ENCODE results near the gene RPS19. TPM values are rescaled to one million over a fixed set of nuclear protein-coding genes. Genes with fewer than 3 reads are reported as not detected.

The RPS19 gene
- polyA plus RNA-seq, 2 of the 4 experiments (the other 2 are of a cell fraction): 3,564 to 7,778 TPM

- TF ChIP-seq GATA3 (IDR thresholded peaks at IDR 0.05; ENCODE audit: borderline replicate concordance): peak; percentile 96
- TF ChIP-seq, protein P1, sequence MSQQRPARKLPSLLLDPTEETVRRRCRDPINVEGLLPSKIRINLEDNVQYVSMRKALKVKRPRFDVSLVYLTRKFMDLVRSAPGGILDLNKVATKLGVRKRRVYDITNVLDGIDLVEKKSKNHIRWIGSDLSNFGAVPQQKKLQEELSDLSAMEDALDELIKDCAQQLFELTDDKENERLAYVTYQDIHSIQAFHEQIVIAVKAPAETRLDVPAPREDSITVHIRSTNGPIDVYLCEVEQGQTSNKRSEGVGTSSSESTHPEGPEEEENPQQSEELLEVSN (IDR thresholded peaks at IDR 0.05; ENCODE audit: borderline replicate concordance, low read depth): peak; percentile 43; the same call in 1 of the 2 replicates
- peak; percentile 93; the same call in 1 of the 2 replicates for TF ChIP-seq MAZ (IDR thresholded peaks at IDR 0.05; ENCODE audit: borderline replicate concordance, low read depth, low read length)
- no peak for TF ChIP-seq FOSB (CRISPR knock-in tag; IDR thresholded peaks at IDR 0.05)
- no peak for TF ChIP-seq USF2 (IDR thresholded peaks at IDR 0.05)
- TF ChIP-seq HMGXB4 (CRISPR knock-in tag; IDR thresholded peaks at IDR 0.05; ENCODE audit: borderline replicate concordance): no peak
- TF ChIP-seq HOXA7 (CRISPR knock-in tag; IDR thresholded peaks at IDR 0.05): no peak
- TF ChIP-seq POLR2A (IDR thresholded peaks at IDR 0.05; ENCODE audit: low read length): peak; percentile 95
- TF ChIP-seq REST (IDR thresholded peaks at IDR 0.05): peak; percentile 99
- no peak for TF ChIP-seq NR3C1 (IDR thresholded peaks at IDR 0.05)
- TF ChIP-seq NFE2L2 (conservative IDR thresholded peaks at IDR 0.05; ENCODE audit: low read length): 0 out of 2 replicates have a peak, but pooled peaks have one; percentile 2
- no peak for TF ChIP-seq FOXS1 (CRISPR knock-in tag; IDR thresholded peaks at IDR 0.05)
- no peak; the same call in 1 of the 2 replicates for TF ChIP-seq EHF (CRISPR knock-in tag; IDR thresholded peaks at IDR 0.05)
- no peak for TF ChIP-seq FOSL2 (IDR thresholded peaks at IDR 0.05)
- TF ChIP-seq FOSL2 (CRISPR knock-in tag; IDR thresholded peaks at IDR 0.05): no peak
- no peak for TF ChIP-seq SMC3 (IDR thresholded peaks at IDR 0.05)
- TF ChIP-seq PHF8 (IDR thresholded peaks at IDR 0.05; ENCODE audit: borderline replicate concordance, low read depth): peak; percentile 93
These were observed at the start of gene RPS19 (continued) for GRCh38 chr19:41859618-41860418.

GRCh38 chr19:41810301-41810700, 49.8 kb upstream of the RPS19 start:
- Histone ChIP-seq H3K9me3 (no peaks in the 10 kb centered on the region), H3K27ac (no peak overlapping the region), H3K4me2 (no peak overlapping the region), H3K4me3 (no peak overlapping the region), H3K4me1 (no peaks in the 10 kb centered on the region)
- TF ChIP-seq CHD4 (IDR thresholded peaks at IDR 0.05; ENCODE audit: borderline replicate concordance) (no peak), FOSB (CRISPR knock-in tag; IDR thresholded peaks at IDR 0.05) (no peak), HOXB13 (CRISPR knock-in tag; IDR thresholded peaks at IDR 0.05; ENCODE audit: low read depth) (no peak), EHMT2 (IDR thresholded peaks at IDR 0.05; ENCODE audit: low read depth) (no peak)
- 6% methylated on average over 4 of the region's 4 CpGs for WGBS (ENCODE audit: missing lambda C conversion rate)
- ChIA-PET CTCF (interaction anchor here (0.9 to 18.4 kb wide), 11 partner anchors 11 to 213 kb away, joined by 3 to 428 read pairs (median 8); partner anchors contain the start of gene CEACAM3), POLR2A (interaction anchor here (0.7 kb wide), 1 partner anchor 49 kb away, joined by 3 read pairs; the partner anchor contains the start of gene RPS19)
- ATAC-seq (no peak), FAIRE-seq (no peak), DNase-seq (ENCODE audit: low read depth in 1 of 2, low spot score in 1 of 2) (no peak)
